ENCODE data around the gene CDH13. TPM values are rescaled to one million over a fixed set of nuclear protein-coding genes. Genes with fewer than 3 reads are reported as not detected.
A peak's percentile ranks its signal among the peaks of the same experiment; 100 is the strongest.

Gene CDH13
- total RNA-seq, 4 donors from 2014 or later = 3.1 to 13.5 (median 8.9) TPM

DNA sequence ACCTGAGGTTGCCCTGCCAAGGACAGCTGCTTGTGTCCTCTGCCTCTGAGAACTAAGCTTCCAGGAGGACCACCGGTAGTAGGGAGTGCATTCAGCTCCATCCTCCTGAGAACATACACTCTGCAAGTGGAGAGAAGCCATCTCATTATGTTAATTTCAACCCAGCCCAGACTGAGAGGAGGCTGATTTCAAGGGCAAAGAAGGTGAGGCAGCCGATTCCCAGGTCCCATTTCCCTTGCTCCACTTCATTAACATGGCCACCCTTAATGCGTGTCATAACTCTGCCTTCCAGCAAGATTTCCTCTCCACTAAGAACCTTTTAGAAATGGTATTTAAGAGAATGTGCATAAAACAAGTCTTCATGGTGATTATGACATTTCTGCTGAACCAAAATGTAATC is 72.5 kb downstream of the CDH13 start:
- H3K4me1 ChIP-seq = peaks cover 17 to 48% (median 24%) of the 10 kb centered on the region in 4 donors
- intact Hi-C loops (cut with DNase I) = no loop called here
- WGBS = 80% methylated on average over 3 of the region's 3 CpGs

GRCh38 chr16:82699711-82700495 is 73.1 kb downstream of the CDH13 start:
- no peak for DNase-seq (ENCODE audit: extremely low spot score)
- H3K27me3 ChIP-seq = no peaks in the 10 kb centered on the region
- intact Hi-C loops (cut with DNase I) = no loop called here
- H3K4me1 ChIP-seq = peaks cover 17 to 48% (median 24%) of the 10 kb centered on the region in 4 donors
- no peaks in the 10 kb centered on the region for H3K9me3 ChIP-seq
- 62% methylated on average over 9 of the region's 9 CpGs for WGBS
- H3K27ac ChIP-seq (replicated peaks in 1 of 4) = peak overlapping the region in 2 of 4 donors; percentile 4 to 47
- no peak overlapping the region for H3K4me3 ChIP-seq
- H3K36me3 ChIP-seq = no peaks in the 10 kb centered on the region
- TF ChIP-seq, protein P1, sequence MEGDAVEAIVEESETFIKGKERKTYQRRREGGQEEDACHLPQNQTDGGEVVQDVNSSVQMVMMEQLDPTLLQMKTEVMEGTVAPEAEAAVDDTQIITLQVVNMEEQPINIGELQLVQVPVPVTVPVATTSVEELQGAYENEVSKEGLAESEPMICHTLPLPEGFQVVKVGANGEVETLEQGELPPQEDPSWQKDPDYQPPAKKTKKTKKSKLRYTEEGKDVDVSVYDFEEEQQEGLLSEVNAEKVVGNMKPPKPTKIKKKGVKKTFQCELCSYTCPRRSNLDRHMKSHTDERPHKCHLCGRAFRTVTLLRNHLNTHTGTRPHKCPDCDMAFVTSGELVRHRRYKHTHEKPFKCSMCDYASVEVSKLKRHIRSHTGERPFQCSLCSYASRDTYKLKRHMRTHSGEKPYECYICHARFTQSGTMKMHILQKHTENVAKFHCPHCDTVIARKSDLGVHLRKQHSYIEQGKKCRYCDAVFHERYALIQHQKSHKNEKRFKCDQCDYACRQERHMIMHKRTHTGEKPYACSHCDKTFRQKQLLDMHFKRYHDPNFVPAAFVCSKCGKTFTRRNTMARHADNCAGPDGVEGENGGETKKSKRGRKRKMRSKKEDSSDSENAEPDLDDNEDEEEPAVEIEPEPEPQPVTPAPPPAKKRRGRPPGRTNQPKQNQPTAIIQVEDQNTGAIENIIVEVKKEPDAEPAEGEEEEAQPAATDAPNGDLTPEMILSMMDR (IDR thresholded peaks at IDR 0.05) = no peak
- peak in 1 of 2 donors; percentile 27 for TF ChIP-seq POLR2AphosphoS5 (IDR thresholded peaks at IDR 0.05)

More for the DNA sequence above, 72.5 kb downstream of the CDH13 start:
- no peak overlapping the region for H3K4me3 ChIP-seq
- H3K27ac ChIP-seq (replicated peaks in 1 of 4) = peak overlapping the region in 2 of 4 donors; percentile 4 to 47
- H3K27me3 ChIP-seq = no peaks in the 10 kb centered on the region
- TF ChIP-seq, protein P1 (IDR thresholded peaks at IDR 0.05) = no peak
- TF ChIP-seq POLR2AphosphoS5 (IDR thresholded peaks at IDR 0.05) (no peak), POLR2A (IDR thresholded peaks at IDR 0.05; ENCODE audit: low read depth) (no peak)
- H3K9me3 ChIP-seq = no peaks in the 10 kb centered on the region
- no peaks in the 10 kb centered on the region for H3K36me3 ChIP-seq
- DNase-seq (ENCODE audit: extremely low spot score) = no peak

DNA sequence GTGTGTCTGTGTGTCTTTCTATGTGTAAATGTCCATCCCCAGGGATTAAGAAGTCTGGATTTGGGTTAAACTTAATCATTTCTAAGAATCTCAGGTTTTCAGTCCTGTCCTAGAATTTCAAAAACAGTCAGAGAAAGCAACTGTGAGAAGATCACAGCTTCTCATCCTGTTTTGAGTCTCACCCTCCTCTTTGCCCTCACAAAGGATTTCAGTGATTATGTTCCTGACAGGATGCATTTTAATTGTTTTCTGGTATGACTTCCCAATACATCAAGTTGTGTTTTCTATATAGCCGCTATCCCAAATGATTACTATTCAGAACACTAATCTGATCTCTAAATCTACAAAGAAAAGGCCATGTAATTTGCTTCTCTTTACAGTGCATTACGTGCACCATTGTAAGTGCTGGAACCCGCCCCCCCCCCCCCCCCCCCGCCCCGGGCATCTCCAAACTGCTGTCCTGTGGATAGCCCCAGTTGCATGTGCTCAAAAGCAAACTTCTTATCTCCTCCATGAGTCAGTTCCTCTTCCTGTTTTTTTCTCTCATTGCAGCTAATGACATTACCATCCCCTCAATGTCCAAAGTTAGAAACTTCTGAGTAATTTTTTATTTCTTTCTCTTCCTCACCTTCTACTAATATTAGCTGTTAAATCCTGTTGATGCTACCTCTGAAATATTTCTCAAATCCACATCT is 73.9 kb downstream of the CDH13 start:
- peak overlapping the region in 1 of 4 donors; percentile 9 for H3K27ac ChIP-seq (replicated peaks in 1 of 4)
- DNase-seq (ENCODE audit: extremely low spot score) = no peak
- no peaks in the 10 kb centered on the region for H3K36me3 ChIP-seq
- H3K4me3 ChIP-seq = no peak overlapping the region
- intact Hi-C loops (cut with DNase I) = no loop called here
- H3K9me3 ChIP-seq = no peaks in the 10 kb centered on the region
- H3K4me1 ChIP-seq = peaks cover 17 to 48% (median 24%) of the 10 kb centered on the region in 4 donors
- WGBS = 54% methylated on average over 5 of the region's 5 CpGs
- no peaks in the 10 kb centered on the region for H3K27me3 ChIP-seq
- TF ChIP-seq POLR2A (IDR thresholded peaks at IDR 0.05; ENCODE audit: low read depth) (no peak), EP300 (IDR thresholded peaks at IDR 0.05) (no peak), POLR2AphosphoS5 (IDR thresholded peaks at IDR 0.05) (no peak)
- TF ChIP-seq, protein P1 (IDR thresholded peaks at IDR 0.05) = no peak

GRCh38 chr16:82701442-82701955 is 74.7 kb downstream of the CDH13 start:
- 71% methylated on average over 4 of the region's 4 CpGs for WGBS

More at GRCh38 chr16:82701442-82701955, 74.7 kb downstream of the CDH13 start:
- intact Hi-C loops (cut with DNase I) = no loop called here
- Histone ChIP-seq H3K4me3 (no peak overlapping the region), H3K9me3 (no peaks in the 10 kb centered on the region), H3K4me1 (peaks cover 17 to 48% (median 24%) of the 10 kb centered on the region in 4 donors), H3K27me3 (no peaks in the 10 kb centered on the region), H3K36me3 (no peaks in the 10 kb centered on the region), H3K27ac (replicated peaks in 1 of 4) (no peak overlapping the region)
- no peak for DNase-seq (ENCODE audit: extremely low spot score)
- TF ChIP-seq POLR2A (IDR thresholded peaks at IDR 0.05; ENCODE audit: low read depth) (no peak), POLR2AphosphoS5 (IDR thresholded peaks at IDR 0.05) (no peak), EP300 (IDR thresholded peaks at IDR 0.05) (no peak)
- TF ChIP-seq, protein P1 (IDR thresholded peaks at IDR 0.05) = no peak

Data from esophagus muscularis mucosa (tissue), 4 donors.